Measurements from ENCODE around the gene RUFY2.
A peak's percentile ranks its signal among the peaks of the same experiment; 100 is the strongest.

The RUFY2 gene

DNA sequence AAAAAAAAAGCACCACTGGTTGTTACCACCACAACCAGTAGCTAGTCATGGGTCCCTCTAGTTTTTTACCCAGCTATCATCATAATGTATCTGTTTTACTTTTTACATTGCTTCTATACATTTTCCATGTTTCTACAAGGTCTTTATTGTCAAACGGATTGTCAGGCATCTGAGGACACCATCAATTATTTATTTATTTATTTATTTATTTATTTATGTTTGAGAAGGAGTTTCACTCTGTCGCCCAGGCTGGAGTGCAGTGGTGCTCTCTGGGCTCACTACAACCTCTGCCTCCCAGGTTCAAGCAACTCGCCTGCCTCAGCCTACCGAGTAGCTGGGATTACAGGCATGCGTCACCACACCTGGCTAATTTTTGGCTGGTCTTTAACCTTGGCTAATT is 104.2 kb downstream of the RUFY2 start:
- DNase-seq, result no peak
- H3K27me3 ChIP-seq, result no peaks in the 10 kb centered on the region
- no peaks in the 10 kb centered on the region for H3K9me3 ChIP-seq
- TF ChIP-seq, protein P1, sequence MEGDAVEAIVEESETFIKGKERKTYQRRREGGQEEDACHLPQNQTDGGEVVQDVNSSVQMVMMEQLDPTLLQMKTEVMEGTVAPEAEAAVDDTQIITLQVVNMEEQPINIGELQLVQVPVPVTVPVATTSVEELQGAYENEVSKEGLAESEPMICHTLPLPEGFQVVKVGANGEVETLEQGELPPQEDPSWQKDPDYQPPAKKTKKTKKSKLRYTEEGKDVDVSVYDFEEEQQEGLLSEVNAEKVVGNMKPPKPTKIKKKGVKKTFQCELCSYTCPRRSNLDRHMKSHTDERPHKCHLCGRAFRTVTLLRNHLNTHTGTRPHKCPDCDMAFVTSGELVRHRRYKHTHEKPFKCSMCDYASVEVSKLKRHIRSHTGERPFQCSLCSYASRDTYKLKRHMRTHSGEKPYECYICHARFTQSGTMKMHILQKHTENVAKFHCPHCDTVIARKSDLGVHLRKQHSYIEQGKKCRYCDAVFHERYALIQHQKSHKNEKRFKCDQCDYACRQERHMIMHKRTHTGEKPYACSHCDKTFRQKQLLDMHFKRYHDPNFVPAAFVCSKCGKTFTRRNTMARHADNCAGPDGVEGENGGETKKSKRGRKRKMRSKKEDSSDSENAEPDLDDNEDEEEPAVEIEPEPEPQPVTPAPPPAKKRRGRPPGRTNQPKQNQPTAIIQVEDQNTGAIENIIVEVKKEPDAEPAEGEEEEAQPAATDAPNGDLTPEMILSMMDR (IDR thresholded peaks at IDR 0.05; ENCODE audit: low read depth, low read length), result no peak
- H3K4me3 ChIP-seq (ENCODE audit: low read depth, low read length), result no peak overlapping the region
- no peaks in the 10 kb centered on the region for H3K4me1 ChIP-seq
- no peaks in the 10 kb centered on the region for H3K36me3 ChIP-seq

DNA sequence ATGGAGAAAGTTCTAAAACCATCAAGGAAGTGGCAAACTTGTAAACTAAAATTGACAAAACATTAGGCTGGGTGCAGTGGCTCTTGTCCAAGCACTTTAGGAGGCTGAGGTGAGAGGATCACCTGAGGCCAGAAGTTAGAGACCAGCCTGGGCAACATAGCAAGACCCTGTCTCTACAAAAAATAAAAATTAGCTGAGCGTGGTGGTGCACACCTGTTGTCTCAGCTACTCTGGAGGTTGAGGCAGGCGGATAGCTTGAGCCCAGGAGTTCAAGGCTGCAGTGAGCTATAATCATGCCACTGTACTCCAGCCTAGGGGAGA is 104.6 kb downstream of the RUFY2 start:
- H3K4me1 ChIP-seq, result no peaks in the 10 kb centered on the region
- H3K9me3 ChIP-seq, result no peaks in the 10 kb centered on the region
- H3K36me3 ChIP-seq, result no peaks in the 10 kb centered on the region
- H3K4me3 ChIP-seq (ENCODE audit: low read depth, low read length), result no peak overlapping the region
- H3K27me3 ChIP-seq, result no peaks in the 10 kb centered on the region
- TF ChIP-seq, protein P1 (IDR thresholded peaks at IDR 0.05; ENCODE audit: low read depth, low read length), result no peak
- DNase-seq, result no peak

DNA sequence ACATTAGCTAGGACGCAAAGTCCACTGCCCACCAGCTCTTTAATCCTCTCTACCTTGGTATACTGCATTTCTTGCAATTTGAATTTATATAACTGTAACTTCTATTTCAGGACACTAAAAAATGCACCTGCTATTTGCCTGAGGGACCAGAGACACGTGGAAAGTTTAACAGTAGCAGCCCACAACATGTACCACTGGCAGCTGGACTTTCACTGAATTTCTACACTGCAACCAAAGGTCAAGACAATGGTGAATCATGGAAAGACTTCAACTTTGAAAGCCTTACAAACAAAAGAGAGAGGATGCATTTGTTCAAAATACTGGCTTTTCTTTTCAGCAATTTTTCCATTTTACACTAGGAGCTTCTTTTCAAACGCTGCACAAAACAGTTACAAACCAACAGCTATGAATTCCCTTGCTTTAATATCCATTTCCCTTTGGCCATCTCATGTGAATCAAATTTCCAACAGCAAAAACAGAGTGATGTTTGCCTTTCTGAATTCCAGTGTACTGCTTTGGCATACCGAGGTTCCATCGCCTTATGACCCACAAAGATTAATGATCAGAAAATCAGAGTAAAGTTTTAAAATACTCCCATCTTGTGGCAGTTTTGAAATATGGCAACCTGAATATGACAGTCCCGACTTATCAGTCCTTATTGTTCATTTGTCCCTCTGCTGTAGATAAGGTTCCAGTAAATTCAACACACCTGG is 105.1 kb downstream of the RUFY2 start:
- H3K4me1 ChIP-seq, result no peaks in the 10 kb centered on the region
- no peak overlapping the region for H3K4me3 ChIP-seq (ENCODE audit: low read depth, low read length)
- TF ChIP-seq, protein P1 (IDR thresholded peaks at IDR 0.05; ENCODE audit: low read depth, low read length), result peak; percentile 68
- no peaks in the 10 kb centered on the region for H3K27me3 ChIP-seq
- H3K36me3 ChIP-seq, result no peaks in the 10 kb centered on the region
- H3K9me3 ChIP-seq, result no peaks in the 10 kb centered on the region
- no peak for DNase-seq

- Histone ChIP-seq H3K36me3 (no peaks in the 10 kb centered on the region), H3K4me1 (0 out of 2 replicates have a peak, but pooled peaks cover 3% of the 10 kb centered on the region), H3K9me3 (no peaks in the 10 kb centered on the region), H3K27me3 (no peaks in the 10 kb centered on the region), H3K4me3 (ENCODE audit: low read depth, low read length) (no peak overlapping the region)
- TF ChIP-seq, protein P1 (IDR thresholded peaks at IDR 0.05; ENCODE audit: low read depth, low read length), result no peak
- DNase-seq, result no peak
Observed at GRCh38 chr10:68301301-68301700, 105.8 kb downstream of the RUFY2 start.

DNA sequence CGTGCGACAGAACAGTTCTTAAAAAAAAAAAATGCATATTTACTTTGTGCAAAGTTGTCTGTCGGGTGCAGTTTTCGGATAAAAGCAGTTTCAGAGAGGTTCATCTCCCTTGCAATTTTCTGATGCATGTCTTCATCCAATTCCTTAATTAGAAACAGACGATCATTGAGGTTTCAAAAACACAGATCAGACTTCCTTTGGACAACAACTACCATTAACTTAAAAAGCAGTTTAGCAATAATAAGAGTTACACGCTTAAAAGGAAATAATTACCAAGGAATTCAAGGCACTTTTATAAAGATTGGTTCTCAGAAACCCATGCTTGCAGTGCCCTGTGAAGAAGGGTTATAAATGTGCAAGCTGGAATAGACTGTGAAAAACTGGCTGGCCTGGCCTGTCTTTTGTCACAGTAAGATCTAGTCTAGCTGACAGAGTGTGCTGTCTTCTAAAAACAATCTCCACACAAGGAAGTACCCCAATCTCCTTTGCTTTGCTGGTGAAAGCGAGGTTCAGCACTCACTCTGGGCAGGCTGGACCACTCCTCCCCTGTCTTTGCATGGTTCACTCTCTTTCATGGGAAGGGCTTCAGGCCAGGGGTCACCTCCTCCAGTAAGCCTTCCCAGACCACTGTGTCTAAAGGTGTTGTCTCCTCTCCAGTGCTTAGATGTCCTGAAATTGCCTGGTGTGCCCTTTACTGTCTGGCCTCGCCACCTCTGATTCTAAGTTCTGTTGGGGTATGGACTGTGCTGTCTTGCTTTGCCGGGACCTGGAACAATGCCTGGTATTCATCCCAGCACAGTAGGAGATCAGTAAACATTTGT is 110.0 kb downstream of the RUFY2 start:
- no peak overlapping the region for H3K4me3 ChIP-seq (ENCODE audit: low read depth, low read length)
- H3K27me3 ChIP-seq, result no peaks in the 10 kb centered on the region
- TF ChIP-seq, protein P1 (IDR thresholded peaks at IDR 0.05; ENCODE audit: low read depth, low read length), result no peak
- H3K36me3 ChIP-seq, result no peaks in the 10 kb centered on the region
- H3K9me3 ChIP-seq, result no peaks in the 10 kb centered on the region
- H3K4me1 ChIP-seq, result 0 out of 2 replicates have a peak, but pooled peaks cover 3% of the 10 kb centered on the region
- DNase-seq, result no peak
